HEK293 (cell line): Measurements from ENCODE around the gene HPGD.

Experiments
- CTCF ChIA-PET: fragments of 350-600 bp; formaldehyde crosslinking; extraction: SDS; loops from one replicate; lab custom pipeline; 2021; ENCODE audit warnings: antibody characterized with exemption; lab: Yijun Ruan, JAX
- POLR2A ChIA-PET: fragments of 300-600 bp; formaldehyde crosslinking; extraction: SDS; loops from one replicate; lab custom pipeline; 2020; ENCODE audit warnings: antibody characterized with exemption, inconsistent platforms; lab: Yijun Ruan, JAX
- H3K27ac ChIP-seq: fragments of 200-500 bp; sonication (Bioruptor generic); 2 replicates; pipeline ENCODE4 v1.5.1; 2014; ENCODE audit warnings: low read depth, low read length, control low read depth, inconsistent platforms; ENCODE audit errors: extremely low read depth
- H3K36me3 ChIP-seq, 2 experiments: fragments of 200-500 bp in 1 of 2; sonication (Bioruptor generic) in 1 of 2; 1 replicate in 1 of 2; 2 replicates in 1 of 2; pipeline ENCODE4 v1.5.1; 2014 to 2017; ENCODE audit warnings: inconsistent platforms in 2 of 2, low read length in 2 of 2; ENCODE audit not compliant: control insufficient read depth in 2 of 2, insufficient read depth in 1 of 2
- H3K4me1 ChIP-seq: fragments of 200-500 bp; sonication (Bioruptor generic); 2 replicates; pipeline ENCODE4 v1.5.1; 2014; ENCODE audit warnings: mild to moderate bottlenecking, low read length, inconsistent platforms; ENCODE audit not compliant: control insufficient read depth, insufficient read depth
- H3K4me3 ChIP-seq: 2 replicates; pipeline ENCODE4 v1.5.1; 2011; ENCODE audit warnings: low read depth, mild to moderate bottlenecking, control low read depth, low read length, moderate library complexity
- H3K9me3 ChIP-seq: fragments of 200-500 bp; sonication (Bioruptor generic); 2 replicates; pipeline ENCODE4 v1.5.1; 2014; ENCODE audit warnings: low read depth, low read length, inconsistent platforms; ENCODE audit not compliant: control insufficient read depth, insufficient read depth
- HOXA7 ChIP-seq: sonication (generic); formaldehyde crosslinking; IDR thresholded peaks from 2 replicates; pipeline ENCODE4 v1.8.1; 2022; ENCODE audit warnings: missing genetic modification reagents, borderline replicate concordance
- HOXC10 ChIP-seq: sonication (generic); formaldehyde crosslinking; IDR thresholded peaks from 2 replicates; pipeline ENCODE4 v1.8.1; 2023; ENCODE audit warnings: mild to moderate bottlenecking, missing genetic modification reagents
- IKZF3 ChIP-seq: fragments of 450-650 bp; IDR thresholded peaks from 2 replicates; pipeline ENCODE4 v1.5.0; 2018; ENCODE audit warnings: missing biosample characterization, mild to moderate bottlenecking, missing genetic modification characterization, moderate library complexity
- INSM2 ChIP-seq: fragments of 450-650 bp; formaldehyde crosslinking; IDR thresholded peaks from 2 replicates; pipeline ENCODE4 v1.5.1; 2016; ENCODE audit warnings: missing biosample characterization, missing genetic modification characterization
- KLF10 ChIP-seq: fragments of 450-650 bp; IDR thresholded peaks from 2 replicates; pipeline ENCODE4 v1.5.1; 2018; ENCODE audit warnings: missing biosample characterization, mild to moderate bottlenecking, missing genetic modification characterization
- WT1 ChIP-seq: fragments of 450-650 bp; formaldehyde crosslinking; IDR thresholded peaks from 2 replicates; pipeline ENCODE4 v1.5.1; 2016; ENCODE audit warnings: missing biosample characterization, missing genetic modification characterization
- ZNF146 ChIP-seq: fragments of 450-650 bp; formaldehyde crosslinking; IDR thresholded peaks from 2 replicates; pipeline ENCODE4 v1.5.1; 2016; ENCODE audit warnings: missing biosample characterization, missing genetic modification characterization
- ZNF175 ChIP-seq: fragments of 450-650 bp; formaldehyde crosslinking; IDR thresholded peaks from 2 replicates; pipeline ENCODE4 v1.5.1; 2016; ENCODE audit warnings: missing biosample characterization, missing genetic modification characterization
- ZNF184 ChIP-seq: fragments of 450-650 bp; IDR thresholded peaks from 2 replicates; pipeline ENCODE4 v1.5.1; 2018; ENCODE audit warnings: missing biosample characterization, mild to moderate bottlenecking, missing genetic modification characterization
- ZNF223 ChIP-seq: fragments of 450-650 bp; formaldehyde crosslinking; IDR thresholded peaks from 2 replicates; pipeline ENCODE4 v1.5.1; 2016; ENCODE audit warnings: missing biosample characterization, missing genetic modification characterization
- ZNF311 ChIP-seq: fragments of 450-650 bp; formaldehyde crosslinking; IDR thresholded peaks from 2 replicates; pipeline ENCODE4 v1.5.1; 2017; ENCODE audit warnings: missing biosample characterization, missing genetic modification characterization, borderline replicate concordance
- ZNF350 ChIP-seq: fragments of 450-650 bp; formaldehyde crosslinking; IDR thresholded peaks from 2 replicates; pipeline ENCODE4 v1.5.0; 2017; ENCODE audit warnings: missing biosample characterization, mild to moderate bottlenecking, missing genetic modification characterization
- ZNF529 ChIP-seq: fragments of 450-650 bp; formaldehyde crosslinking; IDR thresholded peaks from 2 replicates; pipeline ENCODE4 v1.5.1; 2017; ENCODE audit warnings: missing genetic modification characterization, missing biosample characterization; ENCODE audit not compliant: insufficient replicate concordance
- ZNF571 ChIP-seq: fragments of 450-650 bp; formaldehyde crosslinking; IDR thresholded peaks from 2 replicates; pipeline ENCODE4 v1.5.0; 2017; ENCODE audit warnings: missing biosample characterization, missing genetic modification characterization
- ZNF626 ChIP-seq: fragments of 450-650 bp; sonication (Bioruptor Pico); formaldehyde crosslinking; IDR thresholded peaks from 2 replicates; pipeline ENCODE4 v1.5.1; 2018; ENCODE audit warnings: missing biosample characterization, missing genetic modification characterization, inconsistent platforms
- ZNF670 ChIP-seq: fragments of 450-650 bp; formaldehyde crosslinking; IDR thresholded peaks from 2 replicates; pipeline ENCODE4 v1.5.1; 2016; ENCODE audit warnings: missing biosample characterization, missing genetic modification characterization, low read depth
- ZNF747 ChIP-seq: fragments of 450-650 bp; formaldehyde crosslinking; IDR thresholded peaks from 2 replicates; pipeline ENCODE4 v1.5.1; 2016; ENCODE audit warnings: missing biosample characterization, missing genetic modification characterization
- ZNF777 ChIP-seq: fragments of 450-650 bp; formaldehyde crosslinking; IDR thresholded peaks from 2 replicates; pipeline ENCODE4 v1.5.1; 2017; ENCODE audit warnings: missing biosample characterization, missing genetic modification characterization, borderline replicate concordance
- ZNF792 ChIP-seq: fragments of 450-650 bp; formaldehyde crosslinking; IDR thresholded peaks from 2 replicates; pipeline ENCODE4 v1.5.1; 2016; ENCODE audit warnings: missing biosample characterization, missing genetic modification characterization
- ZNF830 ChIP-seq: fragments of 450-650 bp; IDR thresholded peaks from 2 replicates; pipeline ENCODE4 v1.5.0; 2018; ENCODE audit warnings: missing biosample characterization, missing genetic modification characterization, low read depth, mild to moderate bottlenecking, moderate library complexity
- ZSCAN30 ChIP-seq: fragments of 450-650 bp; IDR thresholded peaks from 2 replicates; pipeline ENCODE4 v1.5.1; 2018; ENCODE audit warnings: missing biosample characterization, mild to moderate bottlenecking, missing genetic modification characterization, moderate library complexity
- TF ChIP-seq, protein P1 (sequence below): fragments of 450-650 bp; formaldehyde crosslinking; IDR thresholded peaks from 2 replicates; pipeline ENCODE4 v1.5.1; 2016; ENCODE audit warnings: missing biosample characterization, missing genetic modification characterization, low read depth

Gene HPGD

DNA sequence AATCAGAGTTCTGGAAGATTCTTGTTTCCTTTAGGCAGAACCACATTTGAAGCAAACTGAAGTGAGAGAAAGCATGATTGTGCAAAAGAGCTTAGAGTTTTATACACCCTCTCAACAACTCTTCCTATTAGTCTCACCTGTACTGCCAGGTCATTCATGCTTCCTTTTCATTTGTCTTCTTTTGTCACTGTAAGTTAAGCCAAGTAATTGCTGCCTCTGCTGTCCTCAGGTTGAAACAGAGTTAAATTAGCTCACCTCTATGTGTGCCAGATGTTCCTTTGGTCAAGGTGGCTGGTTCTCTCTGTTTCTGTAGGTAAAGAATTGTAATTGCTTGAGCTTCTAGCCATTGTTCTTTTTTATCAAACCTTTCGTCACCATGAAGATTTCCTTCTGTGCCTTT is 41.1 kb upstream of the HPGD start (continued):
- no peak for TF ChIP-seq ZNF529 (tag by site-specific recombination)
- no peak for TF ChIP-seq ZNF223 (tag by site-specific recombination)
- TF ChIP-seq WT1 (tag by site-specific recombination) = no peak
- TF ChIP-seq KLF10 (tag by site-specific recombination) = no peak
- no peak for TF ChIP-seq ZNF626 (tag by site-specific recombination)
- no peak for TF ChIP-seq HOXA7
- no peak for TF ChIP-seq ZNF571 (tag by site-specific recombination)
- TF ChIP-seq IKZF3 (tag by site-specific recombination) = no peak
- no peak for TF ChIP-seq ZNF175 (tag by site-specific recombination)
- no peak for TF ChIP-seq INSM2

GRCh38 chr4:174561560-174561959 is 39.3 kb upstream of the HPGD start:
- POLR2A ChIA-PET = no interaction called here
- Histone ChIP-seq H3K9me3 (no peaks in the 10 kb centered on the region), H3K27ac (no peak overlapping the region), H3K4me1 (peaks cover 2% of the 10 kb centered on the region; the same call in 1 of the 2 replicates), H3K4me3 (no peak overlapping the region), H3K36me3 (no peaks in the 10 kb centered on the region)
- TF ChIP-seq ZNF777 (tag by site-specific recombination) (no peak), ZNF146 (tag by site-specific recombination) (no peak), ZNF311 (tag by site-specific recombination) (no peak), HOXC10 (CRISPR knock-in tag) (no peak), ZNF670 (tag by site-specific recombination) (no peak), ZNF747 (tag by site-specific recombination) (no peak), ZNF830 (no peak)
- CTCF ChIA-PET = no interaction called here

DNA sequence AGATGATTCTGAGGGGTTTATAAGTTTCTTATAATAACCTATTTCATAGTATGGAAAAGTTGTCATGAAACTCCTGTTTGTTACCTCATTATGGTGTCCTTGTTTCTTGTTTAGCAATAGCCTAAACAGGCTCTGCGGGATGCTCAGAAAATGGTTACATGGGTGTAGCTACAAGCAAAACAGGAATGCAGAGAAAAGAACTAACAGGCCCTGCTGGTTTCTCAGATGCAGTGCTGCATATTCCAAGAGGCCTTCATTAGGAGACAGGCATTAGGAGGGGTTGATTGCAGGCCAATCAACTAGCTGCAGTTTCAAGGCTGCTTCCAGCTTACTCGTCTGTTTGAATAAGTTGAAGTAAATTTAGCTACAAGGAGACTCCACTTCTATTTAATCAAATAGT is 37.6 kb upstream of the HPGD start:
- ChIA-PET CTCF (no interaction called here), POLR2A (no interaction called here)
- no peak overlapping the region for H3K4me3 ChIP-seq
- H3K27ac ChIP-seq = no peak overlapping the region
- H3K9me3 ChIP-seq = no peaks in the 10 kb centered on the region
- no peaks in the 10 kb centered on the region for H3K36me3 ChIP-seq
- TF ChIP-seq, protein P1, sequence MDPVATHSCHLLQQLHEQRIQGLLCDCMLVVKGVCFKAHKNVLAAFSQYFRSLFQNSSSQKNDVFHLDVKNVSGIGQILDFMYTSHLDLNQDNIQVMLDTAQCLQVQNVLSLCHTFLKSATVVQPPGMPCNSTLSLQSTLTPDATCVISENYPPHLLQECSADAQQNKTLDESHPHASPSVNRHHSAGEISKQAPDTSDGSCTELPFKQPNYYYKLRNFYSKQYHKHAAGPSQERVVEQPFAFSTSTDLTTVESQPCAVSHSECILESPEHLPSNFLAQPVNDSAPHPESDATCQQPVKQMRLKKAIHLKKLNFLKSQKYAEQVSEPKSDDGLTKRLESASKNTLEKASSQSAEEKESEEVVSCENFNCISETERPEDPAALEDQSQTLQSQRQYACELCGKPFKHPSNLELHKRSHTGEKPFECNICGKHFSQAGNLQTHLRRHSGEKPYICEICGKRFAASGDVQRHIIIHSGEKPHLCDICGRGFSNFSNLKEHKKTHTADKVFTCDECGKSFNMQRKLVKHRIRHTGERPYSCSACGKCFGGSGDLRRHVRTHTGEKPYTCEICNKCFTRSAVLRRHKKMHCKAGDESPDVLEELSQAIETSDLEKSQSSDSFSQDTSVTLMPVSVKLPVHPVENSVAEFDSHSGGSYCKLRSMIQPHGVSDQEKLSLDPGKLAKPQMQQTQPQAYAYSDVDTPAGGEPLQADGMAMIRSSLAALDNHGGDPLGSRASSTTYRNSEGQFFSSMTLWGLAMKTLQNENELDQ = no peak
- TF ChIP-seq ZNF792 (tag by site-specific recombination) = no peak
- no peak for TF ChIP-seq INSM2
- no peak for TF ChIP-seq ZNF223 (tag by site-specific recombination)
- TF ChIP-seq ZNF626 (tag by site-specific recombination) = no peak
- TF ChIP-seq ZSCAN30 (tag by site-specific recombination) = no peak
- no peak for TF ChIP-seq ZNF350
- TF ChIP-seq ZNF184 (tag by site-specific recombination) = no peak
- H3K4me1 ChIP-seq = peaks cover 2% of the 10 kb centered on the region; the same call in 1 of the 2 replicates
